Trophoblast cell (in vitro differentiated cells and primary cell): ENCODE data around the gene SLIT3.

ENCODE experiments used
- DNase-seq, 2 donors: peaks; one replicate each; pipeline ENCODE4 v3.0.0-alpha.2; 2016
- H2AFZ ChIP-seq: 2 replicates; pipeline ENCODE4 v1.6.1; 2013; ENCODE audit warnings: low read length, moderate library complexity, mild to moderate bottlenecking; ENCODE audit not compliant: insufficient read depth, poor library complexity
- H2AK5ac ChIP-seq: 2 replicates; pipeline ENCODE4 v1.6.1; 2013; ENCODE audit warnings: mild to moderate bottlenecking, low read length
- H2BK120ac ChIP-seq: 2 replicates; pipeline ENCODE4 v1.6.1; 2013; ENCODE audit warnings: low read length, mild to moderate bottlenecking, moderate library complexity; ENCODE audit not compliant: insufficient read depth, poor library complexity
- H2BK12ac ChIP-seq: 2 replicates; pipeline ENCODE4 v1.6.1; 2013; ENCODE audit warnings: mild to moderate bottlenecking, low read length, moderate library complexity
- H2BK5ac ChIP-seq: 2 replicates; pipeline ENCODE4 v1.6.1; 2013; ENCODE audit warnings: low read length, low read depth, moderate library complexity, mild to moderate bottlenecking; ENCODE audit not compliant: poor library complexity
- H3K14ac ChIP-seq: 2 replicates; pipeline ENCODE4 v1.6.1; 2013; ENCODE audit warnings: mild to moderate bottlenecking, low read length
- H3K18ac ChIP-seq: 2 replicates; pipeline ENCODE4 v1.6.1; 2013; ENCODE audit warnings: mild to moderate bottlenecking, low read length
- H3K23ac ChIP-seq: 2 replicates; pipeline ENCODE4 v1.6.1; 2013; ENCODE audit warnings: low read length
- H3K27ac ChIP-seq: 2 replicates; pipeline ENCODE4 v1.5.1; 2013; ENCODE audit warnings: low read depth, mild to moderate bottlenecking, inconsistent platforms, low read length, moderate library complexity
- H3K27me3 ChIP-seq: 2 replicates; pipeline ENCODE4 v1.6.1; 2013; ENCODE audit warnings: inconsistent platforms, mild to moderate bottlenecking, low read length, moderate library complexity; ENCODE audit not compliant: insufficient read depth
- H3K36me3 ChIP-seq, 2 experiments: 1 replicate in 1 of 2; 2 replicates in 1 of 2; pipeline ENCODE4 v1.6.1; 2013; ENCODE audit warnings: low read length in 2 of 2, mild to moderate bottlenecking in 2 of 2, moderate library complexity in 1 of 2; ENCODE audit not compliant: insufficient read depth in 2 of 2, control insufficient read depth in 1 of 2
- H3K4ac ChIP-seq: 2 replicates; pipeline ENCODE4 v1.6.1; 2013; ENCODE audit warnings: low read depth, mild to moderate bottlenecking, low read length, moderate library complexity
- H3K4me1 ChIP-seq, 2 experiments: 1 replicate in 1 of 2; 2 replicates in 1 of 2; pipeline ENCODE4 v1.6.1; 2013; ENCODE audit warnings: low read length in 2 of 2, mild to moderate bottlenecking in 2 of 2, moderate library complexity in 1 of 2; ENCODE audit not compliant: insufficient read depth in 2 of 2, control insufficient read depth in 1 of 2
- H3K4me2 ChIP-seq: 2 replicates; pipeline ENCODE4 v1.6.1; 2013; ENCODE audit warnings: inconsistent platforms, mild to moderate bottlenecking, low read length, moderate library complexity
- H3K4me3 ChIP-seq: 2 replicates; pipeline ENCODE4 v1.5.1; 2013; ENCODE audit warnings: mild to moderate bottlenecking, low read depth, low read length, inconsistent platforms
- H3K79me1 ChIP-seq: one replicate; pipeline ENCODE4 v1.6.1; 2013; ENCODE audit warnings: low read length
- H3K79me2 ChIP-seq: 2 replicates; pipeline ENCODE4 v1.6.1; 2013; ENCODE audit warnings: low read length, mild to moderate bottlenecking; ENCODE audit not compliant: control insufficient read depth, insufficient read depth, poor library complexity
- H3K9ac ChIP-seq: 2 replicates; pipeline ENCODE4 v1.6.1; 2013; ENCODE audit warnings: mild to moderate bottlenecking, low read length
- H3K9me3 ChIP-seq: 2 replicates; pipeline ENCODE4 v1.6.1; 2013; ENCODE audit warnings: low read depth, mild to moderate bottlenecking, control low read depth, inconsistent platforms, low read length; ENCODE audit not compliant: insufficient read depth
- H4K12ac ChIP-seq: 2 replicates; pipeline ENCODE4 v1.6.1; 2013; ENCODE audit warnings: low read depth, mild to moderate bottlenecking, low read length, moderate library complexity
- H4K8ac ChIP-seq: 2 replicates; pipeline ENCODE4 v1.6.1; 2013; ENCODE audit warnings: low read depth, mild to moderate bottlenecking, low read length, moderate library complexity
- H4K91ac ChIP-seq: one replicate; pipeline ENCODE4 v1.6.1; 2013; ENCODE audit warnings: low read depth, mild to moderate bottlenecking, low read length, moderate library complexity
- WGBS: extraction: QIAGEN DNeasy Blood & Tissue Kit; methylation state at CpG from one replicate; pipeline ENCODE4 v1.1.7; 2013; ENCODE audit warnings: missing lambda C conversion rate; ENCODE audit not compliant: insufficient read length, insufficient coverage; ENCODE audit errors: extremely low coverage; 5-methylcytosine and 5-hydroxymethylcytosine counted together

SLIT3 gene

DNA sequence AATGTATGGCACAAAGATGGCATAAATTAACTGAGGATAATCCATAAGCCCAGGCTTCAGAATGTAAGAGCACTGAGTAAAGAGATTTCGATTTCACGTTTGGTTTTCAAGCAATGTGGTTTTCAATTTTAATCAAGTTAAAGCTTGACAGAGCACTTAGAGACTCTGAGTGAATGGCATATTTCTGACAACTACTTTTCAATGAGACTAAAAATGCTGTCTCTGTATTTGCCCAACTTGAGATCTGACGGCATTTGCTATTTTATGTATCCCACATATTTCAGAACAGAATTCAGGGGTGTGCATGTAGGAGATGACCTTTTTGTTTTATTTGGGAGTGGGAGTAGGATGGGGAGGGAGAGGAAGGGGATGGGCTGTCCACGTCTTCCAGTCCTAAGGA is 441.5 kb downstream of the SLIT3 start:
- WGBS = no CpG with 5 or more reads among the region's 4 CpGs
- Histone ChIP-seq H3K4ac (no peak overlapping the region), H2AK5ac (no peak overlapping the region), H3K18ac (no peak overlapping the region), H4K91ac (no peak overlapping the region), H3K4me1 (no peaks in the 10 kb centered on the region), H3K4me3 (no peak overlapping the region), H4K8ac (no peak overlapping the region), H2BK5ac (no peak overlapping the region), H3K9me3 (peaks cover 1% of the 10 kb centered on the region), H3K9ac (no peak overlapping the region), H3K36me3 (peaks cover under 1% of the 10 kb centered on the region in 2 experiments), H4K12ac (no peak overlapping the region), H3K27ac (no peak overlapping the region), H3K14ac (no peak overlapping the region), H3K79me1 (no peaks in the 10 kb centered on the region), H3K23ac (no peak overlapping the region), H2AFZ (no peak overlapping the region), H3K79me2 (no peaks in the 10 kb centered on the region), H3K4me2 (no peak overlapping the region), H3K27me3 (no peaks in the 10 kb centered on the region), H2BK120ac (no peak overlapping the region), H2BK12ac (no peak overlapping the region)
- DNase-seq = no peak

DNA sequence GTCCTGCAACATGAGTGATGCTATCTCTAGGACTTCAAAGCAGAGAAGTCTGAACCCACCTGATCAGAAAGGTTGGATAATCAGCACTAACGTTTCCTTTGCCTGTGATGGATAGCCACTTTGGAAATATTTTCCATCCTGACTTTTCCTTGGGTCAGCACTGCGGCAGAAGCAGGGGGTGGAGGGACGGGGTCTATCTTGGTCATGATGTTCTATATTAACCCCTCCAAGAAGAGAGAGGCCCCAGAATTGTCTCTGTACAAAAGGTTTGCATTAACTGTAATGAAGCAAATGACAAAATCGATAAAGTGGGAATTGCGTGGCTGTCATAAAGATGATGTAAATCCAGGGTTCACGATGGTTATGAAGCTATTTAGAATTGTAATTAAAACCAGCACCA is 441.9 kb downstream of the SLIT3 start:
- Histone ChIP-seq H3K79me1 (no peaks in the 10 kb centered on the region), H2BK120ac (no peak overlapping the region), H3K4ac (no peak overlapping the region), H4K12ac (no peak overlapping the region), H3K18ac (no peak overlapping the region), H3K36me3 (peaks cover 2 to 3% of the 10 kb centered on the region in 2 experiments), H4K91ac (no peak overlapping the region), H3K27me3 (no peaks in the 10 kb centered on the region), H3K23ac (no peak overlapping the region), H3K27ac (no peak overlapping the region), H4K8ac (no peak overlapping the region), H2AFZ (no peak overlapping the region), H2BK5ac (no peak overlapping the region), H3K14ac (no peak overlapping the region), H2AK5ac (no peak overlapping the region), H3K9me3 (peaks cover 3% of the 10 kb centered on the region), H2BK12ac (no peak overlapping the region), H3K79me2 (no peaks in the 10 kb centered on the region), H3K4me1 (no peaks in the 10 kb centered on the region), H3K4me3 (no peak overlapping the region), H3K9ac (no peak overlapping the region), H3K4me2 (no peak overlapping the region)
- no peak for DNase-seq
- WGBS = no CpG with 5 or more reads among the region's 6 CpGs

DNA sequence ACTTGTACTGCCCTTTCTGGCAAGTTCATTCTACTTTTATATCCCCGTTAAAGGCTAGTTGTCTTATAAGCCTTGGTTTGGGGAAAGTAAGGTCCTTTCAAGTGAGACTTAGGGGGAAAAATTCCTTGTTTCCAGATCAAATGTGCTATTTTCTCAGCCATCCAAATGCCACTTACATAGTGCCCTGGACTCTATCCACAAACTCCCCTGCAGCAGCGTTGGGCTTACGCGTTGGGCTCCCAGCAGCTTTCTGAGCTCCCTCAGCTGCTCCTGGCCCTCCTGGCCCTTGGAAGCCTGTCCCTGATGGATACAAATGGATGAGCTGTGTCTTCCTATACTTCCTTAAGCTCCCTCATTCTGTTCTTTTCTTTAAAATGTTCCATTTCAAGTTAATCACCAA is 442.6 kb downstream of the SLIT3 start:
- Histone ChIP-seq H3K14ac (no peak overlapping the region), H2BK120ac (no peak overlapping the region), H3K79me1 (no peaks in the 10 kb centered on the region), H4K91ac (no peak overlapping the region), H3K4me3 (no peak overlapping the region), H3K27me3 (no peaks in the 10 kb centered on the region), H3K4ac (no peak overlapping the region), H2AK5ac (no peak overlapping the region), H2AFZ (no peak overlapping the region), H4K8ac (no peak overlapping the region), H3K27ac (no peak overlapping the region), H3K36me3 (peaks cover 2 to 3% of the 10 kb centered on the region in 2 experiments), H4K12ac (no peak overlapping the region), H3K4me1 (no peaks in the 10 kb centered on the region), H3K79me2 (no peaks in the 10 kb centered on the region), H3K4me2 (no peak overlapping the region), H2BK12ac (no peak overlapping the region), H3K9ac (no peak overlapping the region), H3K9me3 (peaks cover 3% of the 10 kb centered on the region), H3K23ac (no peak overlapping the region), H2BK5ac (no peak overlapping the region), H3K18ac (no peak overlapping the region)
- no CpG with 5 or more reads among the region's 4 CpGs for WGBS
- DNase-seq = no peak

DNA sequence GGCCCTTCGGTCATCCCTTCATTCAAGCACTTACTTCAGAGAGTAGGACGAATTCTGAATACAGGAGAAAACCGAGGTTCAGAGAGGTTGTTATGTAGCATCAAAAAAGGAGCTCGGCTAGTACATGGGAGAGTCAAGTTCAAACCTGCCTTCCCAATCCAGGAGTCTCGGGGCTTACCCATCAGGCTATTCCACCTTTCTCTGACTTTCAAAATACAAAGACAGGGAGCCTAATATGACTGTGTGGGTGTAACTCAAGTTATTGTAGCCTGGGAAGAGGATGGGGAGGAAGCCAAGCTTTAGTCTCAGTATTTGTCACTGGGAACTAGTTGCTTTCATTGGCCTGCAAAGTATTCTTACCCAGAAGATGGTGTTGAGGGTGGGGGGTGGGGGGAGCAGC is 447.0 kb downstream of the SLIT3 start:
- Histone ChIP-seq H3K79me2 (no peaks in the 10 kb centered on the region), H2BK5ac (no peak overlapping the region), H2BK12ac (no peak overlapping the region), H3K79me1 (no peaks in the 10 kb centered on the region), H3K4ac (no peak overlapping the region), H3K23ac (no peak overlapping the region), H3K4me3 (no peak overlapping the region), H3K18ac (no peak overlapping the region), H4K12ac (no peak overlapping the region), H3K14ac (no peak overlapping the region), H4K8ac (no peak overlapping the region), H3K36me3 (peaks cover 2 to 3% of the 10 kb centered on the region in 2 experiments), H2AK5ac (no peak overlapping the region), H3K9ac (no peak overlapping the region), H4K91ac (no peak overlapping the region), H2AFZ (no peak overlapping the region), H3K27ac (no peak overlapping the region), H3K27me3 (no peaks in the 10 kb centered on the region), H3K4me1 (no peaks in the 10 kb centered on the region), H3K4me2 (no peak overlapping the region), H3K9me3 (peaks cover 3% of the 10 kb centered on the region), H2BK120ac (no peak overlapping the region)
- WGBS = no CpG with 5 or more reads among the region's 5 CpGs
- no peak for DNase-seq
